ENCODE data around the gene CDC27.
"Not testable (repeated sequence)": the region's sequence is repeated elsewhere in the genome, so short reads cannot be mapped to it uniquely, and the experiment has no call there.

The CDC27 gene

DNA sequence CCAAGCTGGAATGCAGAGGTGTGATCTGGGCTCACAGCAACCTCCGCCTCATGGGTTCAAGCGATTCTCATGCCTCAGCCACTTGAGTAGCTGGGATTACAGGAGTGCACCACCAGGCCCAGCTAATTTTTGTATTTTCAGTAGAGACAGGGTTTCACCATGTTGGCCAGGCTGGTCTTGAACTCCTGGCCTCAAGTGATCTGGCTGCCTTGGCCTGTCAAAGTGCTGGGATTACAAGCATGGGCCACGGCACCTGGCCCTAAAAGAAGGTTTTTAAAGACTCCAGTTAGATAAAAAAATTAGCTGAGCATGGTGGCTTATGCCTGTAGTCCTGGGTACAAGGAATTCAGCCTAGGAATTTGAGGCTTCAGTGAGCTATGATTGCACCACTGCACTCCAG is 62.3 kb downstream of the CDC27 start:
- not testable (repeated sequence) for DNase-seq

GRCh38 chr17:47123262-47123661 is 65.8 kb downstream of the CDC27 start:
- DNase-seq, result not testable (repeated sequence)

GRCh38 chr17:47120521-47121095 is 68.5 kb downstream of the CDC27 start:
- DNase-seq, result no peak

- no peak for DNase-seq
These were observed 69.2 kb downstream of the CDC27 start for GRCh38 chr17:47119746-47120520.

DNA sequence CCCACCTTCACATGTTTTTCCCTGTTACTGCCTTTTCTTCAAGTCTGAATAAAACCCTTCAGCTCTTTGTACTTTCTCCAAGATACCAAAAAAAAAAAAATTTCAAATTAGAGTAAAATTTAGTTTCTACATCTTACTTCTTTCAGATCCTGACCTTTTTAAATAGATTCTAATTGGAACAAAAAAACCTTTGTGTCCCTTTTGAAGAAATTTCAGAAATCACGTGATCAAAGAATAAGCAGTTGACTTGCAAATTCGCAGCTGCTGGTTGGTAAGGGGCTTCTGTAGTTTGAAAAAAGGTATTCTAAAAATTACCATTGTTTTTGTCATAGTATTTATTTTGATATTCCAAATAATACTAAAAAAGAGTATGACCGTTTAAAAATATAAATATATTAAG is 71.7 kb downstream of the CDC27 start:
- no peak for DNase-seq

- no peak for DNase-seq
These were observed 83.0 kb downstream of the CDC27 start for GRCh38 chr17:47106130-47106529.

DNA sequence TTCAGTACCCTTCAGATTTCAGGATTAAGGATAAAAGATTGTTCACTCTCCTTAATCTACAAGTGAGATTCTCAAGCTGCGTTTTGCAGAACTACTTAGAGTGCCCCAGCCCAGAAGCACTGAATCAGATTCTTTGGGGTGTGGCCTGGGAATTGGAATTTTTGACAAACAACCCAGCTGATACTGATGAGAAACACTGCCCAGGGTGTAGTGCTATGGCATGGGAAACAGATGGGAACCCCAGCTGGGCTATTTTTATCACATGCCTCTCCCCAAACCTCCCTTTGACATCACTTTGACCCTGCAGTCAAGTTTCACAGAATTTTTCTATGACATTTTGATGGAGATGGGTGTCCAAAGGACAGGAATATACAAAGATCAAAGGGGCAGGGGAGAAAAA is 83.8 kb downstream of the CDC27 start:
- not testable (repeated sequence) for DNase-seq

DNA sequence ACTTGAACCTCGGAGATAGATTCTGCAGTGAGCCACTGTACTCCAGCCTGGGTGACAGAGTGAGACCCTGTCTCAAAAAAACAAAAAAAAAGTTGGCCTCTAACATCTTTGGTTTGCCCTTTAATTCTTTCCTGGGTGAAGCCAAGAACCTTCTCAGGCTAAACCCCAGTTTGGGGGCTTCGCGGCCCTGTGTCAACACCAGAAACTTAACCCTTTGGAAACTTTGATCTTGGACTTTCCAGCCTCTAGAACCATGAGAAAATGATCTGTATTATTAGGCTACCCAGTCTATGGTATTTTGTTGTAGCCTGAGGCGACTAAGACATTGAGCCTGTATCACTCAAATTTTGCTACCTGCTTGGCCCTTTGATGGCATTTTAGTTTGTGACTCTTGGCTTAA is 86.2 kb downstream of the CDC27 start:
- DNase-seq, result no peak

DNA sequence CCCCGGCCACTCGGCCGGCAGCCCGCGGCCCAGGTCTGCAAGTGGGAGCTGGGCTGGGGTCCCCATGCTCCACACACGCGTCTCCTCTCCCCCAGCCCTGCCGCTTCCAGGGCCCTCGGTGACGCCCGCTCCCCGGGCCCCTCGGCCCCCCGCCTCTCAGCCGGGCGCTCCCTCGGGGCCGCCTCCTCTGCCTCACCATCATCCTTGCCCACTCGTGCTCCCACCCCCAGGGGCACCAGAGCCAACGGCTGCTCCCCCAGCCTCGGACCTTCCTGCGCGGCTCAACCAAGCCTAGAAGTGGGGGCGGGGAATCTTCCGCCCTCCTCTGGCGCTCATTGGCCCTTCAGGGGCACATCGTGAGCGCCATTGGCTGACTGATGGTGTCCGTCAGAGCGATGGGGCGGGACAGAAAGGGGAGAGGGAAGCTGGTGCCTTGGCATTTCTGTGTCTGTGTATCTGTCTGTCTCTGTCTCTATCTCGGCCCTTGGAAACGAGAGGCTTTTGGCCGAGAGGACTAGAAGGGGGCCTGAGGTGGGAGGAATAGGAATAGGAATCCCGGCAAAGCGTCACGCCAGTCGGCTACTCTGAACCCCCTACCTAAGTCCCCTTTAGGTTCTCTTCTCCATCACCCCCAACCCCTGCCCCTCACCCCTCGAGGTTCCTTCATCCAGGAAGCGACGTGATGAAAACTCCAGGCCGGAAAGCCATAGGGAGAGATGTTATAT is 88.9 kb downstream of the CDC27 start:
- peak; percentile 87 for DNase-seq

DNA sequence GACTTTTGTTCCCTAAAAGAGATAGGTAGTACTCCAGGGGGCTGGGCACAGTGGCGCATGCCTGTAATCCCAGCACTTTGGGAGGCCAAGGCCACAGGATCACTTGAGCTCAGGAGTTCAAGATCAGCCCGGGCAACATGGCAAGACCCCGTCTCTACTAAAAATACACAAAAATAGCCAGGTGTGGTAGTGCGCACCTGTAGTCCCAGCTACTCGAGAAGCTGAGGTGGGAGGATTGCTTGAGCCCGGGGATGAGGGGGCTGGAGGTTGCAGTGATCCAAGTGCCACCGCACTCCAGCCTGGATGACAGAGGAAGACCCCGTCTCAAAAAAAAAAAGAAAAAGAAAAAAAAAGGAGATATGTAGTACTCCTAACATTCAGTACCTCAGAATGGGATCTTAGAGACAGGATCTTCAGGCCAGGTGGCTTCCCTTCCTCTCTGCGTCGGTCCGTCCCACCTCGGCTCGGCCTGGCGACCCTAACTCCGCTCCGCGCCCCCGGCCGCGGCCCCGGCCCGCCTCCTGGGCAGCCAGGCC is 89.6 kb downstream of the CDC27 start:
- DNase-seq, result no peak

DNA sequence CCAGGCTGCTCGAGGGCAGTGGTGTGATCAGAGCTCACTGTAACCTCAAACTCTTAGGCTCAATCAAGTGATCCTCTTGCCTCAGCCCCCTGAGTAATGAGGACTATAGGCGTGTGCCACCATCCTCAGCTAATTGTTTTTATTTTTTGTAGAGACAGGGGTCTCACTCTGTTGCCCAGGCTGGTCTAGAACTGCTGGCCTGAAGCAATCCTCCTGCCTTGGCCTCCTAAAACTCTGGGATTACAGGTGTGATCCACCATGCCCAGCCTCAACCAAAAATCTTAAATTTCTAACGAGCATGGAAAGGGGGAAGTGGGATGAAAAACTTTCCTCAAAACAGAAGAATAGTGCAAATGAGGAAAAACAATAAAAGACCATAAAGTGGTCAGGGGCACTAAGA is 92.8 kb downstream of the CDC27 start:
- no peak for DNase-seq

DNA sequence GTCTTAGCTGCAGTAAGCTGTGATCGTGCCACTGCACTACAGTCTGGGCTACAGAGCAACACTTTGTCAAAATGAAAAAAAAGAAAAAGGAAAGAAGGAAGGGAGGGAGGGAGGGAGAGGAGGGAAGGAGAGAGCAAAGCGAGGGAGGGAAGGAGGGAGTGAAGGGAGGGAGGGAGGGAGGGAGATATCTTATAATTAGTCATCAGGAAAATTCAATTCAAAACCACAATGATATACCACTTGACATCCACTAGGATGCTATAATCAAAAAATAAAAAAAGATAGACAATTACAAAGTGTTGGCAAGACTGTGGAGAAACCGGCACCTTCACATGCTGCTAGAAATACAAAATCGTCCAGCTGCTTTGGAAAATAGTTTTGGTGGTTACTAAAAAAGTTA is 93.8 kb downstream of the CDC27 start:
- DNase-seq, result no peak

DNA sequence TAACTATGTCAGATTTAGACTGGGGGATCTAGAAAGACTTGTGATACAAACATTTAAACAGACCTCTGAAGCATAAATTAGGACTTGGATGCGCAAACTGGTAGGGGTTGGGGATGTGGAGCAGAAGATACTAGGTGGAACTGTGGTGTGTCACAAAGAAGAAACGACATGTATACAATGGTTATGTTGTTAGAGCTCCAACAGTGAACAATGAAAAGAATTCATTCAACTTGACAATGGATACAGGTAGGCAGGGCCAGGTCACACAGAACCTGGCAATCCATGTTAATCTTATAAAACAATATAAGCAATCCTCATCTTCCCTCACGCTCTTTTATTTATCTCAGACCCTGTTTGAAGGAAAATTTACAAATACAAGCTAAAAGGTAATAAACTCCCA is 102.0 kb downstream of the CDC27 start:
- no peak for DNase-seq

- no peak for DNase-seq
These were observed 103.4 kb downstream of the CDC27 start for GRCh38 chr17:47085736-47086135.

GRCh38 chr17:47078801-47079200 is 110.3 kb downstream of the CDC27 start:
- DNase-seq, result no peak

DNA sequence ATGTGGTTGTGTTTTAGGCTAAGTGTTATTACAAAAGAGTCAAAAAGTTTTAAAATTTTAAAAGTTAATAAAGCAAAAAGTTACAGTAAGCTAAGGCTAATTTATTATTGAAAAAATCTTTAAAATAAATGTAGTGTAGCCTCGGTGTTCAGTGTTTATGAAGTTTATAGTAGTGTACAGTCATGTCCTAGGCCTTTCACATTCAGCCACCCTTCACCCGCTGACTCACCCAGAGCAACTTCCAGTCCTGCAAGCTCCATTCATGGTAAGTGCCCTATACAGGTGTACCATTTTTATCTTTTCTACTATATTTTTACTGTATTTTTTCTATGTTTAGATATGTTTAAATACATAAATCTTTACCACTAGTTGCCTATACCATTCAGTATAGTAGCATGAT is 111.5 kb downstream of the CDC27 start:
- no peak for DNase-seq

GRCh38 chr17:47076171-47076570 is 112.9 kb downstream of the CDC27 start:
- DNase-seq, result no peak

GRCh38 chr17:47074361-47074760 is 114.7 kb downstream of the CDC27 start:
- not testable (repeated sequence) for DNase-seq

- DNase-seq, result not testable (repeated sequence)
These were observed 115.5 kb downstream of the CDC27 start for GRCh38 chr17:47073629-47074028.

DNA sequence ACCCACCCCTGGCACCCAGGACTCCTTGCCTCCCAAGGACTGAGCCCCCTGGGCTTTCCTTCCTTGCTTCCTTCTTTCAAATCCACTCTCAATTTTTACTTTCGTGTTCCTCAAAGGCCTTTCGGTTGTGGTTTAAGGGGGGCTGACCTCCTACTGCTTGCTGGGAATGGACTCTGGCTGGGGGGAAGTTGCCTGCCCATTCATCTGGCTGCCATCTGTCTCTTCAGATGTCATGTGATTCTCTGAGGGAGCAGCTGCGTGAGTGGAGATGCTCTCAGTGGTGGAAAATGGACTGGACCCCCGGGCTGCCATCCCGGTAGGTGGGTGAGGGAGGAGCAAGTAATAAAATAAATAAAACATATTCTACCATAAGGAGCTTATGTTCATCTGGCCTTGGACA is 116.2 kb downstream of the CDC27 start:
- no peak for DNase-seq

DNA sequence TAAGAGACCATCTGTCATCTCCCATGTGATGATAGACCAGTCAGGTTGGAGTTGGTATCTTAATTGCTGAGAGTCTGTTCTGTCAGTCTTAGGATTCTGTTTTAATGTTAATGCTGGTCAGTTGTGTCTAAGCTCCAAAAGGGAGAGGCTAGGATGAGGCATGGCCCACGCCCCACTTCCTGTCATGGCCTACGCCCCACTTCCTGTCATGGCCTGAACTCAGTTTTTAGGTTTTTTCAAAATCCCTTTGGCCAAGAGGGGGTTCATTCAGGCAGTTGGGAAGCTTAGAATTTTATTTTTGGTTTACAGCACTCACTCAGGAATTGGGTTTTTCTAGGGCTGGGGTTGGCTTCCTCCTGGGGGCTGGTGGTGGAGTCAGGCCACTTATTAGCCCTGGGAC is 117.9 kb downstream of the CDC27 start:
- not testable (repeated sequence) for DNase-seq

DNA sequence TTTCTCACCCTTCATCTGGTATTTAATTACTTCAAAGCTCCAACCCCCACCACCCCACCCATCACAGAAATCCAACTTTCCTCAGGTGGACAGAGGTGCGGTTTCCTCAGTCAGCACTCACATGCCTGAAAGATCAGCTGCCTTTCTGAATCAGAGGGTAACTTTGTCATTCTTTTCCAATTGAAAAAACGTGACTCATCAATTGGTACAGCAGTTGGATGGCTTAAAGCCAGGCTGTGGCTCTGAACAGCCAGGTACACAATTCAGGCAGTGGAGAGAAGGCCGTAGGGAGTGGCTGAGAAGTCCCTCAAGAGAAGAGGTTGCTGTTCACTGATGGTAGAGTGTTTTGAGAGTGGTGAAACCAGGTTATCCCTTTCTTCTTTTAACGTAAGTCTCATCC is 118.8 kb downstream of the CDC27 start:
- DNase-seq, result not testable (repeated sequence)
